Fibroblast of the conjunctiva (primary cell): ENCODE measurements around the gene PLCB4.

Experiments used
- DNase-seq: peaks from one replicate; pipeline ENCODE4 v3.0.0-alpha.2; 2010; ENCODE audit warnings: low read depth

PLCB4 gene

DNA sequence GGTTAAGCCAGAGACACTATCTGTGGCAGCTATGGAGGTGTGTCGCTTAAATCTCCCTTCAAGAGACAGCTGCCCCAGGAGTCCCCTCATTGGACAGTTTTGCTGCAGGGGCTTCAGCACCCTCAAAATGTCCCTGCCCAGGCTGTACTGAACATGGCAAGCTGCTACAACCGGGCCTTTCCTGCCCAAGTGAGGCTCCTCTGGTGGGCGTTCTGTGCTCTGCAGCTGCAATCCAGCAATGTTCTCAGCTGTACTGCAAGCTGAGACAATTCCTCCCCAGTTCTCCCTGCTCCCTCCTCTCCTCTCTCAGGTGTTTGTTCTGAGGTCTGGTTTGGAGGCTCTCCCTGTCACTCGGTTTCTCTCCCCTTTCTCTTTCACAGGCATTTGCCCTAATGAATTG is 254.7 kb downstream of the PLCB4 start:
- no peak for DNase-seq

DNA sequence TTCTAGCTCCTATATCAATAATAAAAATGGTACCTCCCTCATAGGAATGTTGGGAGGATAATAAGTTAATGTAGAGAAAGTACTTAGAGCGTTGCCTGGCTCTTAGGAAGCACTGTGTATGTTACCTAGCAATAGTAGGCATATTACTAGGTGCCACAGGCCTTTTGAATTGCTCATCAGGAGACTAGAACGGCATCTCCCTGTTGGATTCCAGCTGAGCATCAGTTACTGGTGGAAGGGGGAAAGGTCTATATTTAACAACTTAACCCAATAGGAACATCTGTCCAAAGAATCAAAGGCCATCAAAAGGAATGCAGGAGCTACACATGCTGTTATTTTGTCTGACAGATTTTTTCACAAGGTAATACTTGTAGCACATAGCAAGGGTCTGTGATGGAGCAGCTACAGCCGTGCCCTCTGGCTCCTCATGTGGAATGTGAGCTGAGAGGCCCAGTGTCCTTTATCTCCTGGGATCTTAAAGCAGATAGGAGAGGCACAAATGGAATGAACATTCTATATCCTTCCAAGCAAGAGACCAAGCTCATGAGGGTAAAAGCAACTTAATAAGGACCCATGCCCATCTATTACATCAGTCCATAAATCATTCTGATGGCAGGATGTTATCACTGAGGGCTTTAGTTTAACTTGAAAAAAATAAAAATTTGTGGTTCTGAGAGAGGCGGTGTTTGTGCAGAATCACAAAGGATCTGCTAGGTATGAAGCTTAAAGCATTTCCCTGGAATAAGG is 260.6 kb downstream of the PLCB4 start:
- DNase-seq = no peak

DNA sequence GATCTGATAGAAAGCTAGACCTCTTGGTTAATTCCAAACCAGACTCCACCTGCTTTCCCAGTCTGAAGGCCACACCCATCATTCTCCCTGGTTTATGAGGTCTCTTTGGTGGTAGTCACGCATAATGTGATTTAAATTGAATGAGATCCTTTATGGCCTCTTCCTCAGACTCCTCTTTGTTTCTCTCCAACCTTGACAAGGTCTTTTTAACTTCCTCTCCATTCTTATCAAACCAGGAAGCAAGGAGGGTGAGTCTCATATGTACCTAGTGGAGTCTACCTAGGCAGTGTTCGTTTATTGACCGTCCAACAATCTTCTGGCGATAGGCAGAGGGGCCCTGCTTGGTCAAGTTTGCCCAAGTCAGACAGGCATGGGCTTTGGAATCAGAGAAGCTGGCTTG is 261.3 kb downstream of the PLCB4 start:
- DNase-seq = no peak

DNA sequence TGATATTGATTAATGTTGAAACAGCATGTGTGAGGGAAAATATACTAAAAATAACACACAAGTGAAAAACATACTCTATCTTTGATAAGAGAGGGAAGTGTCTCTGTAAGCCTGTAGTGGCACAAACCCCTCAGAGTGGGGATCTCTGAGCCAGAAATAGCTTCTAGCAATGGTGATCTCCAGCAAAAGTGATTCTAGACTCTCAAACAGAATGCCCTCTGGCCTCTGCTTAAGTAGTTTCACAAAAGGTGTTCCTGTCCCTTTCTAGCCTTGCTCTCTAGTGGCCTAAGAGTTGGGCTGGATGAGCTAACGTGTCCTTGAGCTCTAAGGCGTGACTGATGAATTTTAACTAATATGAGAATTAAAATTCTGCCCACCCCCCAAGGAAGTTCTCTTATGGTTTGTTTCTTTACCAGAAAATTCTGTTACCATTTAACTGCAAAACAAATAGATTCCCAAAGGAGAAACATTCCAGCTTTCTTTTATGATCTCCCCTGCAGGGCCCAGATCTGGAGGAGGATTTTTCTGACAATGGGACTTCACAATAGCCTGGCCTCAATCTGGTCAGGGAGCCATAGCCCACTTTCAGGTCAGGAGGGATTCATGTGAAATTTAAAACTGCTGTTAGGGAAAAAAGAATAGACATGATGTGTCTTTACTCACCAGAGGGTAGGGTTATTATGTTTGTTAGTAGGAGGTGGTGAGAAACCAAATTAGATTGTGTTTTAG is 263.0 kb downstream of the PLCB4 start:
- DNase-seq = no peak

DNA sequence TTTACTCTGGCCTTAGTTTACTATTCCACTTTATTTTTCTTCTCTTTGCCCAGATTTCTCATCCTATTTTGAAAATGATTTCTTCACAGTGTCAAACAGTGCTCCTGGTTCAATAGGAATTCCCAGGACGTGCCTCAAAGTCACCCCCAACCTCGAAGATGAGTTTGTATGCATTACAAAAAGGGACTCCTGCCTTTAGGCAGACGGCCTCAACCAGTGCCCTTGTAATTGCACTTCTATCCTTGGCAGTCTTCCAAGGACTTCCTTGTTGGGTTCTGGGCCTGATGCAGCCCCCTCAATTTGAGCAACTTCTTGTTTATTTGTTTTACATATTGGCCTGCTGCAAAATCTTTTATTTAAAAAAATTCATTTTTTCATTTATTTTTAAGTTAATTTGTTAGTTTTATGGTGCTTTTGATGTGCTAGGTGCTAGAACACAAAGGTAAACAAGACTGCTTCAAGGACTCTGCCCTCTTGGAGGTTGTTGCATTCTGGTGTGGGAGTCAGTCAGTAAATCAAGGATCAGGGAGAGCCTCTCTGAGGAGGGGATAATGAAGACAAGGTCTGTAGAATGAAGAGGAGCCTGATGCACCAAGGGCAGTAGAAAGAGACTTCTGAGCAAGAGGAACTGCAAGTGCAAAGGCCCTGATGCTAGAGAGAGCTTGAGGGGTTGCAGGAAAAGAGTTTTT is 264.0 kb downstream of the PLCB4 start:
- no peak for DNase-seq

DNA sequence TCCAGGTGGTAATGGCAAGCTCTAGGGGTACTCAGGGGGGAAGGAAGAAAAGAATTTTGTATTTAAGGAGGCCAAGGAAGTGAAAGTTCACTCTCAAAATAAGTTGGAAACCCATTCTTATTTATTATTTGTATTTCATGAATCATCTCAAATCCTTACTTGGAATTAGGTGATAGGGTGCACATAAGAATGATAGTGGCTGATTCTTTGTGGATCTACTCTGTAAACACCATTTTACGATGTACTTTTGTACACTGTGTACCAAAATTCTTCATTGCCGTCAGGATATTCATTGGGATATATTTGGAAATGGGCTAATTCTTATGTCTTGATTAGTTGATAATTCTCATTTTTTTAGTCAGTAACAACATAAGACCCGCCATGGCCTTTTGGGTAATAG is 266.0 kb downstream of the PLCB4 start:
- no peak for DNase-seq

DNA sequence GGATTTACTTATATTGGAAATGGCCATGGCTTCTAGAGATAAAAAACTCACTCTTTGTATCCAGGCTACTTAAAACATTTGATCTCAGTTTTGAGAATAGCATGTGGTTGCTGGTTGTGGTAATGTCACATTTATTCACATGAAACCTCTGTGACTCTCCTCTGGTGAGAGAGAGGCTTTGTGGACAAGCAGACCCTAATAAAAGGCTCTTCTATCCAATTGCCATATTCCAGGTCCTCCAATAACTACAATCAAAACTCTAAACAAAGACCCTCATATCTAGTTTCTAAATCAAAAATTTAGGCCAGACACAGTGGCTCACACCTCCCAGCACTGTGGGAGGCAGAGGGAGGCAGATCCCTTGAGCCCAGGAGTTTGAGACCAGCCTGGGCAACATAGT is 269.2 kb downstream of the PLCB4 start:
- no peak for DNase-seq

DNA sequence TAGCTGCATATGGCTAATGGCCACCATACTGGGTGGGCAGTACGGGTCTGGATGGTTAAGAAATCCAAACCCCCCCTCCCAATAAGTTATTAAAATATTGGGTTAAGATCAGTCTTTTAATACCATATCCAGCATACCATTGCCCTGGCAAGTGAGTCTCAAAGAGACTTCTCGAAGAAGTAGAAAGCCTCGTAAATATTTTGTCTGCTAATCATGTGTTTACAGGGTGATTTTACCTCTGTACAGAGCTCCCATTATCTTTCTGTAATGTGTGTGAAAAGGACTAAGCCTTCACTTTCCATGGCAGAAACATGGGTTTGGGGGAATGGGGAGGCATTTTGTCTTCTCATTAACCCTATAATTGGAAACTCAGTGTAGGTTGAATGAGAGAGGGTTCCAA is 270.8 kb downstream of the PLCB4 start:
- DNase-seq = no peak

DNA sequence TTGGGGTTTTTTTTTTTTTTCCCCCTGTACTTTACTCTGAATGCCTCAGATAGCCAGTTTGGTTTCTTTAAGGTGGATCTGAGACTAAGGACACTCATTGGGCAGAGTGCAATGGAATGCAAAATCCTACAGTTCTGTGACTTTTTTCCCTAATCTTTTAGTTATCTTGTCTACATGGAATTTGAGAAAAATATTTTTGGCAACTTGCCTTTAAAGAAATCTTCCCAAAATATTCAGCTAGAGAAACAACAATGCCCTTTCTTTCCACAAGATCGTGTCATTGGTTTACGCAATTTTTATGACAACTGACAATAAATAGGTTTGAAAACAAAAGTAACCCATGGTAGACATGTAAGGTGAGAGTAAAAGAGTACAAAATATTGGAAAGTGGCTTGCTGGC is 273.8 kb downstream of the PLCB4 start:
- DNase-seq = no peak

DNA sequence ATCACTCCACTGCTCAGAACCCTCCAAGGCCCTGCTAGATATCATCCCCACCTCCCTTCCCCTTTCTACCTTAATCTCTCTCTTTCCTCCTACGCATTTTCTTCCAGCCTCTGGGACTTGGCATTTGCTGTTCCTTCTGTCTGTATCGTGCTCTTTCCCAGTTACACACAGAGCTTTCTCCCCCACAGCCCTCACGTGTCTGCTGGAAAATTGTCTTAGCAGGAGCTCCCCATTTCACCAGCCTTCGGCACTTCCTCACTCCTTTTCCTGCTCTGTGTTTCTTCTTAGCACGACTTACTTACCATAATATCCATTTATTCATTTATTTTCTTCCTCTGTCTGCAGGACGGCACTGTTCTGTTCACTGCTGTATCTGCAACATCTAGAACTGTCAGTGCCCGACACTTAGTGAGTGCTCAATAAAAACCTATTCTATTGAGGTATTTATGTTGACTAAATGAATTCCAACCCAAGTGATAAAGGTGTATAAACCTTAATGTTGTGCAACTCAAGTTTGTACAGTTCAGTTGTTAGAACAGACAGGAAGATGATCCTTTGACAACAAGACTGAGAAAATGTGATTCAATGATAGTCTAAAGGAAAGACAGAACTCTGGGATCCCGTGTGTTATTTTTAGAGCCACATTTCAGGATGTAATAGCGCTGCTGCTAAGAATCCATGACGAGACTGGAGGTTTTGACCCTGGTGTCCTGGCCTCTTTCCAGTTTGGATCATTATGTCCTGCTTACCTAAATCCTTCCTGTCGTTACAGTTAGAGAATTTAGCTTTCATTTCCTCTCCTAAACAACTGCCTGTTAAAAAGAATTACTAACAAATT is 275.4 kb downstream of the PLCB4 start:
- DNase-seq = peak; percentile 32

DNA sequence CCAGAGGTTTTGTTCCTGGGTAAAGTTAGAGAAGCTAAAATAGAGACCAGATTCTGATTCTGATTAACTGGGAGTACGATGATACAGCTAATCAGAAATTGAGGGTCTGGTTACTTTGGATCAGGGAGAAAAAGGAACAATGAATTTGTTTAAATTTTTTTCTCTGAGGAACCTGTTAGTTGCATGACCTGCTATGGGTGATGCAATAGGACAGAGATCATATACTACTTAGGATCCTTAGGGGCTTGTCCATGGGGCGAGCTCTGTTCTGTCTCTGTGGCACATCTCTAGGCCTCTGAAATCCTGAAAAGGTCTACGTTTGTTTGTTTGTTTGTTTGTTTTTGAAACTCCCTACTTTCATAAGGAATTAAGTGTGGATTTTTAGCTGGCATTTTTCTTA is 279.4 kb downstream of the PLCB4 start:
- no peak for DNase-seq

DNA sequence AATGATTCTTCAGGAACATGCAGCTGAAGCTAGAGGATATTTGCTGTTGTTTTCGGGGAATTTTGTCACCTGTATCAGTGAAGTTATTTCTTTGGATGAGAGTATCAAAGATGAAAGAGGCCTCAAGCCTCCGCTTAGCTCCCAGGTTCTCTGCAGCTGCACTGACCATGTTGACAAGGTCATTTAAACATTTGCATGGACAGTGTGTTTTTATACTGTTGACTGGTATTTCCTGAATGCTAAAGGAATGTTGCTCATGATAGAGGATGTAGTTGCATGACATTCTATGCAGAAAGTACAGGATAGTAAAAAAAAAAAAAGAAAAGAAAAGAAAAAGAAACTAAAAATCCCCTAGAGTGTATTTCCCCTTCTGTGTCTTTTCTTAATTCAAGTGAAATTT is 279.9 kb downstream of the PLCB4 start:
- no peak for DNase-seq

DNA sequence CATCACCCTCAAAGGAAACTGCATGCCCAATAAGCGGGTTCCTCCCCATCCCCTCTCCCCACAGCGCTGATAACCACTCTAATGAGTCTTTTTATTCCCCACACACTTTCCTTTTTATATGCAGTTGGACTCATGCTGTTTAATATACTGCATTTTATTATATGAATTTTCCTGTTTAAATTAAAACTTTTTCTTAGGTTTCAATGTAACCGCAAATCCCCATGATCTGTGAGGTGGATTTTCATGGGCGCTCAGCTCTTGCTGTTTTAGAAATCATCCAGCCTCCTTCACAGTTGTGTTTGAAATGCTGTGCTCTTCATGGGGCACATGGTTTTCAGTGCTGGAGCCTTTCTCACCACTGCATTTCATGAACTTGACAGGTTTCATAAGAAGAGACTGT is 280.4 kb downstream of the PLCB4 start:
- DNase-seq = no peak

DNA sequence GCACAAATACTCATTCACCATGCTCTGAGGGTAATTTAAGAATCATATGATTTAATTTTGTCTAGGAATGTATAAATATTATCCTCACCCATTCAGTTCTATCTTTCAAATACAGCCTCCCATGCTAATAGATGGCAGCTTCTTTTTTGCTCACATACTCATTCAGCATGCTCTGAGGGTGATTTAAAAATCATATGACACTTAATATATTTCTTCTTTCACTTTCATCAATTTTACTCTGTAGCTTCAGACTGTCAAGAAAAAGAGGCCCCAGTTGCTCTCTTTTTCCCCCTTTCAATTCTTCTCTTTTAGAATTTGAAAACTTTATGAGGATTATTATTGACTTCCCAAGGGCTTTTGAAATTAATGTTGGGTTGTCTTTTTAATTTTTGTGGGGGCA is 283.9 kb downstream of the PLCB4 start:
- DNase-seq = no peak

DNA sequence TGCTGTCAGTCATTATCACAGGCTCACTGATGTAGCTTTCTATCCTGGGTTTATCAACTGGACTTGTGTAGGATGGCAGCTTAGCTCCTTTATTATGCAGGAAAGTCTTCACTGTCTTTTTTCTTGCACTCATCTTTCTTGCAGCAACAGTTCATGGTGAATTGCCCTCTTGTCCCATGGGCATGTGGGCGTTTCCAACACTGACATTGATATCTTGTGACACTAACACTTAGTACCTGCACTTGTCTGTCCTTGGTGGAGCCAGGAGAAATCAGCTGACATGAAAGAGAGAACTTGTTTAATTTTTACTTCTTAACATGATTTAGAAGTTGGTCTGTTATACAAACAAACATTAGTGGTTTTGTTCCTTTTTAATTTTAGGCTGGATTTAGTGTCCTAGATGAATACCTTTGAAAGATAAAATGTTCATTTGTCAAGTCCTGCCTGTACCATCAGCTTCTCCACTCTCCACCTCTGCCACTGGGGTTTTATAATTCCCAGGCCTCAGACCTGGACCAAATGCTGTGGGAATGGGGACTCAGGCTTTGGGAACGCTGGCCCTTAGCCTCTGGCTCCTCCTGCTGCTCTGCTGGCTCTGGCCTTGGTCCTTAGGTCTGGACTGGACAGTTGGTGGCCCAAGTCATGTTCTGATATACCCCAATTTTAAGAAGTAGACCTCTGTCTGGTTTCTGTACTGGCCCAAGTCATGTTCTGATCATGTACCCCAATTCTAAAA is 284.5 kb downstream of the PLCB4 start:
- no peak for DNase-seq

DNA sequence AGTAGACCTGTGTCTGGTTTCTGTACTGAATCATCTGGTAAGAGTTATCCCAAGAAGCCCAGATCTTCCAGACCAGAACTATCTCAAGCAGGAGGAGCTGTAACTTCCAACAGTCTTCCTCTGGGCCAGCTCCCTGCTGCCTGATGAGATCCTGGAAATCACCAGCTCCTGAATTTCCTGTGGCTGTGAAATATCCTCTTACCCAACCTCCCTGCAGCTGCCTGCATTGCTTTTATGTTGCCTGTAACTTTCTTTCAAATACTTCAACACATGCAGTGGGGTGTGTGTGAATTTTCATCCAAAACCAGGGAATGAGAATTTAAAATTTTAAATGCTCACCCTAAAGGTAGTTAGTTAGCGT is 285.0 kb downstream of the PLCB4 start:
- no peak for DNase-seq

DNA sequence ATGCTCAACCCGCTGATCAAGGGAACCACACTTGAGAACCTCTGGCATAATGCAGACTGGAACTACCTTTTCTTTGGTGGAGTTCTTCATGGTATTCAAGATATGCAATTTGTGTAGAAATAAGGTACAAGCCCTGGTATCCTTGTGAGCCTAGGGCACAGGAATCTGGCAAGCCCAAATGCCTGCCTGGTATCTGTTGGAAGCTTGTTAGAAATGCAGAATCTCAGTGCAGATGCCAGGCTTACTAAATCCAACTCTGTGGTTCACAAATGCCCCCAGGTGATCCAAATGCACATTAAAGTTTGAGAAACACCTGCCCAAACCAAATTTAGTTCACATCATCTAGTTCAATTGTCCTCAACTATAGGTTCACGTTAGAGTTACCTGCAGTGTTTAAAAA is 285.7 kb downstream of the PLCB4 start:
- no peak for DNase-seq

DNA sequence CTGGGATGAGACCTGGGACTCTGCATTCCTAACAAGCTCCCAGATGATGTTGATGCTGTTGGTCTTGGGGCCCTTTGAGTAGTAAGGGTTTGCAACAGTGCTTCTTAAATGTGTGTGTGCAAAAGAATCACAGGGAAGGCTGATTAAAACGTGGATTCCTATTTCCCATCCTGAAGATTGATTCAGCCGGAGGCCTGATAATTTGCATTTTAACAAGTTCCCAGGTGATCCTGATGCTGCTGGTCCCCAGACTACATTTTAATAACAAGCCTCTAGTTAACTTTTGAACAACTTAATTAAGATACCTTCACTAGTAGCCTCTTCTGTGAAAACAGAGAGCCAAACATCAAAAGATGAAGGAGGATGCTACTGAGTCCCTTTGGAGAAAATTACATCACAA is 289.1 kb downstream of the PLCB4 start:
- DNase-seq = no peak

DNA sequence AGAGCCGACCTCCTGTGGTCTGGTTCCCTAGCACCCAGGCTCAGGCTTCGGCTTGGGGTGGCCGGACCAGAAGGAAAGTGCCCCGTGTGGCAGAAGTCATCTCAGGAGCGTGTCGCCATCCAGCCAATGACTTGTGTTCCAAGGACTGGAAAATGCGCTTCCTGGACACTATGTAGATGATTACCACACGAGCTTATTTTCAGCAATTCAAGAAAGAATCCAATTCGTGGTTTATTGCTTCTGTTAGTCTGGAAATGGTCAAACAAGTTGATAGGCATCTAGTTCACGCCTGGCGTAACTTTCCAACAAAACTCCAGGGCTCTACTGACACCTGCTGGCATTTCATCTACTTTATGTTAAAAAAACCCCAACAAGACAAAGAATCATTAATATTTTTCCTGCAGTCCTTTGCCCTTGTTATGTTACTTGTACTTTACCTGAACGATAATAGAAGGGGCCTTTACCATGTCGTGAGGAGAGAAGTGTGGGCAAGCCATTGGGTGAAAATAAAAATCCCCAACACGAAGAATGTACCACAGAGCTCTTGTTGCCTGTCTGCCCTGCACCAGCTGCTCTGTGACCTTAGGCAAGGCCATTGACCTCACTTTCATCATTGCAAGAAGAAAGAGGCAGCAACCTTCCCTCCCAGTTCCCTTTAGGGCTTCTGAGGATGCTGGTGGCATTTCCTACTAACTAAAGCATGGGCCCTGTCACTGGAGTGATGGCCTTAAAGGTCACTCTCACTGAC is 290.8 kb downstream of the PLCB4 start:
- peak; percentile 67 for DNase-seq

DNA sequence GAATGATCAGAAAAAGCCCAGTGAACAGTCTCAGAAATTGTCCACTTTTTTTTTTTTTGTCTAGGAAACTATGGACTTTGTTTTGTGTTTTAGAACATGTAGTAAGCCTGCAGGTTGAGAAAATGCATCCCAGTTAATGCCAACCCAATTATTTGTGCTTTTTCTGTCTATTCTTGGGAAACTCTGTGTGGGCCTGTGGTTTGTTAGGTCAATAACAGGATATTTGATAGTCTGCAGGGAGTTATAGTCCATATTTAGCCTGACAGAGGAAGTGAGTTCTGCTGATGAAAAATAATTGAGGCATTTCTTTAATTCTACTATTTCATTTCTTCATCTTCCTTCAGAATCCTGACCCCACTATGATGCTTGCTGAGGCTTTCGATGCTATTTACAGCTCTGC is 291.5 kb downstream of the PLCB4 start:
- no peak for DNase-seq

DNA sequence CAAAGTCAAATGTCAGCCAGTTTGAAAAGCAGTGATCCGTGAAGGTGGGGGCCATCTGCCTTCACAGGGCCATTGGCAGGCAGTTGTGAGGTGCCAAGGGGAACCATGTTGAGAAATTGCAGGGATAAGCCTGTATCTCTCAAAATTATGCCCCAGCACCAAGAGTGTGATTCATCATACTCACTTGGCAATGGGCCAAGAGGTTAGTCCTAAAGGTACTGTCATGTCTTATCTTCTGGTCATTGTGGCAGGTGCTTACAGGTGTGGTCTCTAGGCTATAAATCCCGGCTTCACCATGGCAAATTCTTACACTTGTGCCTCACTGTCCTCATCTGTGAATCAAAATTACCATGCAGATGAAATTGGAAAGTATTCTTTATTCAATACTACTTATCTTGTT is 294.8 kb downstream of the PLCB4 start:
- DNase-seq = no peak
